Liver (tissue), 3 donors: ENCODE data around the gene HNRNPL.

Experiments used
- EGR1 ChIP-seq, 2 donors: IDR thresholded peaks; 2 replicates each; pipeline ENCODE4 v1.6.1; 2016 to 2018; ENCODE audit warnings: antibody characterized with exemption in 2 of 2, low read depth in 2 of 2
- YY1 ChIP-seq: IDR thresholded peaks from 2 replicates; pipeline ENCODE4 v1.6.1; 2016; ENCODE audit warnings: antibody characterized with exemption, mild to moderate bottlenecking
- TF ChIP-seq, protein P1 (sequence below): fragments of 150-350 bp; IDR thresholded peaks from 2 replicates; pipeline ENCODE4 v1.5.1; 2017; ENCODE audit warnings: improper control_type of control experiment, low read depth, low read length; ENCODE audit not compliant: missing input control
- TF ChIP-seq, protein P2 (sequence below): IDR thresholded peaks from 2 replicates; pipeline ENCODE4 v1.6.1; 2016; ENCODE audit warnings: antibody characterized with exemption
- TF ChIP-seq, protein P3 (sequence below): IDR thresholded peaks from 2 replicates; pipeline ENCODE4 v1.6.1; 2016; ENCODE audit warnings: antibody characterized with exemption, mild to moderate bottlenecking
- TF ChIP-seq, protein P4 (sequence below): IDR thresholded peaks from 2 replicates; pipeline ENCODE4 v1.6.1; 2016; ENCODE audit warnings: antibody characterized with exemption
- donor health status: healthy.
- donor health status: healthy.

DNA sequence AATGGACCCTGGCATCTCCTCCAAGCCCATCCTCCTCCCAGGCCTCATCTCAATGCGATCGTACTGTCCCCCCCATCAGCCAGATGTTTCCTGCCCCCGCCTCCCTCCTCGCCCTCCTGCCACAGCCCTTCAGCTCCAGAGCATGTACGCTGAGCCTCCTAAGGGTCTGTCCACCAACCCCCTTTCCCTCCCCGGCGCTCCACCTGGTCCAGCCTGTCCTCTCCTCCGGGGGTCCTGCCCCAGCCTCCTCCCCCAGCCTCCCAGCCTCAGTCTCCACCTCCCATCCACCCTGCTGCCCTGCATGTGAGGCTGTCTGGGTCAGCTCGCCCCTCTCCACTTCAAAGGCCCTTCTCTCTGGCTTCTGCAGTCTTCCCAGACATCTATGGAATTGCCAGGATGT is 45.2 kb upstream of the HNRNPL start:
- TF ChIP-seq EGR1 (IDR thresholded peaks at IDR 0.05; ENCODE audit: low read depth in 2 of 2) (no peak), YY1 (no peak)
- TF ChIP-seq, protein P1, sequence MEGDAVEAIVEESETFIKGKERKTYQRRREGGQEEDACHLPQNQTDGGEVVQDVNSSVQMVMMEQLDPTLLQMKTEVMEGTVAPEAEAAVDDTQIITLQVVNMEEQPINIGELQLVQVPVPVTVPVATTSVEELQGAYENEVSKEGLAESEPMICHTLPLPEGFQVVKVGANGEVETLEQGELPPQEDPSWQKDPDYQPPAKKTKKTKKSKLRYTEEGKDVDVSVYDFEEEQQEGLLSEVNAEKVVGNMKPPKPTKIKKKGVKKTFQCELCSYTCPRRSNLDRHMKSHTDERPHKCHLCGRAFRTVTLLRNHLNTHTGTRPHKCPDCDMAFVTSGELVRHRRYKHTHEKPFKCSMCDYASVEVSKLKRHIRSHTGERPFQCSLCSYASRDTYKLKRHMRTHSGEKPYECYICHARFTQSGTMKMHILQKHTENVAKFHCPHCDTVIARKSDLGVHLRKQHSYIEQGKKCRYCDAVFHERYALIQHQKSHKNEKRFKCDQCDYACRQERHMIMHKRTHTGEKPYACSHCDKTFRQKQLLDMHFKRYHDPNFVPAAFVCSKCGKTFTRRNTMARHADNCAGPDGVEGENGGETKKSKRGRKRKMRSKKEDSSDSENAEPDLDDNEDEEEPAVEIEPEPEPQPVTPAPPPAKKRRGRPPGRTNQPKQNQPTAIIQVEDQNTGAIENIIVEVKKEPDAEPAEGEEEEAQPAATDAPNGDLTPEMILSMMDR: no peak
- TF ChIP-seq, protein P2, sequence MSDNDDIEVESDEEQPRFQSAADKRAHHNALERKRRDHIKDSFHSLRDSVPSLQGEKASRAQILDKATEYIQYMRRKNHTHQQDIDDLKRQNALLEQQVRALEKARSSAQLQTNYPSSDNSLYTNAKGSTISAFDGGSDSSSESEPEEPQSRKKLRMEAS: no peak
- TF ChIP-seq, protein P3, sequence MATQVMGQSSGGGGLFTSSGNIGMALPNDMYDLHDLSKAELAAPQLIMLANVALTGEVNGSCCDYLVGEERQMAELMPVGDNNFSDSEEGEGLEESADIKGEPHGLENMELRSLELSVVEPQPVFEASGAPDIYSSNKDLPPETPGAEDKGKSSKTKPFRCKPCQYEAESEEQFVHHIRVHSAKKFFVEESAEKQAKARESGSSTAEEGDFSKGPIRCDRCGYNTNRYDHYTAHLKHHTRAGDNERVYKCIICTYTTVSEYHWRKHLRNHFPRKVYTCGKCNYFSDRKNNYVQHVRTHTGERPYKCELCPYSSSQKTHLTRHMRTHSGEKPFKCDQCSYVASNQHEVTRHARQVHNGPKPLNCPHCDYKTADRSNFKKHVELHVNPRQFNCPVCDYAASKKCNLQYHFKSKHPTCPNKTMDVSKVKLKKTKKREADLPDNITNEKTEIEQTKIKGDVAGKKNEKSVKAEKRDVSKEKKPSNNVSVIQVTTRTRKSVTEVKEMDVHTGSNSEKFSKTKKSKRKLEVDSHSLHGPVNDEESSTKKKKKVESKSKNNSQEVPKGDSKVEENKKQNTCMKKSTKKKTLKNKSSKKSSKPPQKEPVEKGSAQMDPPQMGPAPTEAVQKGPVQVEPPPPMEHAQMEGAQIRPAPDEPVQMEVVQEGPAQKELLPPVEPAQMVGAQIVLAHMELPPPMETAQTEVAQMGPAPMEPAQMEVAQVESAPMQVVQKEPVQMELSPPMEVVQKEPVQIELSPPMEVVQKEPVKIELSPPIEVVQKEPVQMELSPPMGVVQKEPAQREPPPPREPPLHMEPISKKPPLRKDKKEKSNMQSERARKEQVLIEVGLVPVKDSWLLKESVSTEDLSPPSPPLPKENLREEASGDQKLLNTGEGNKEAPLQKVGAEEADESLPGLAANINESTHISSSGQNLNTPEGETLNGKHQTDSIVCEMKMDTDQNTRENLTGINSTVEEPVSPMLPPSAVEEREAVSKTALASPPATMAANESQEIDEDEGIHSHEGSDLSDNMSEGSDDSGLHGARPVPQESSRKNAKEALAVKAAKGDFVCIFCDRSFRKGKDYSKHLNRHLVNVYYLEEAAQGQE: no peak
- TF ChIP-seq, protein P4, sequence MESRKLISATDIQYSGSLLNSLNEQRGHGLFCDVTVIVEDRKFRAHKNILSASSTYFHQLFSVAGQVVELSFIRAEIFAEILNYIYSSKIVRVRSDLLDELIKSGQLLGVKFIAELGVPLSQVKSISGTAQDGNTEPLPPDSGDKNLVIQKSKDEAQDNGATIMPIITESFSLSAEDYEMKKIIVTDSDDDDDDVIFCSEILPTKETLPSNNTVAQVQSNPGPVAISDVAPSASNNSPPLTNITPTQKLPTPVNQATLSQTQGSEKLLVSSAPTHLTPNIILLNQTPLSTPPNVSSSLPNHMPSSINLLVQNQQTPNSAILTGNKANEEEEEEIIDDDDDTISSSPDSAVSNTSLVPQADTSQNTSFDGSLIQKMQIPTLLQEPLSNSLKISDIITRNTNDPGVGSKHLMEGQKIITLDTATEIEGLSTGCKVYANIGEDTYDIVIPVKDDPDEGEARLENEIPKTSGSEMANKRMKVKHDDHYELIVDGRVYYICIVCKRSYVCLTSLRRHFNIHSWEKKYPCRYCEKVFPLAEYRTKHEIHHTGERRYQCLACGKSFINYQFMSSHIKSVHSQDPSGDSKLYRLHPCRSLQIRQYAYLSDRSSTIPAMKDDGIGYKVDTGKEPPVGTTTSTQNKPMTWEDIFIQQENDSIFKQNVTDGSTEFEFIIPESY: no peak
